ENCODE data around the gene CNTNAP5. TPM values are rescaled to one million over a fixed set of nuclear protein-coding genes. Genes with fewer than 3 reads are reported as not detected.

The CNTNAP5 gene
- total and polyA plus RNA-seq, 2 of the 13 experiments (the other 11 are each of a cell fraction or from before 2014, with no cell fraction given), result not detected

GRCh38 chr2:124647245-124647644 is 622.2 kb downstream of the CNTNAP5 start (continued):
- TF ChIP-seq HNF1A (IDR thresholded peaks at IDR 0.05; ENCODE audit: low read depth) (peak; percentile 41; the same call in 1 of the 2 replicates), HNF1A (CRISPR knock-in tag; IDR thresholded peaks at IDR 0.05; ENCODE audit: borderline replicate concordance) (no peak; the same call in 1 of the 2 replicates), DZIP1 (CRISPR knock-in tag; IDR thresholded peaks at IDR 0.05) (no peak), ZNF660 (CRISPR knock-in tag; IDR thresholded peaks at IDR 0.05; ENCODE audit: borderline replicate concordance, low read depth) (no peak), HIC2 (CRISPR knock-in tag; IDR thresholded peaks at IDR 0.05; ENCODE audit: low read depth) (no peak), ZNF7 (CRISPR knock-in tag; IDR thresholded peaks at IDR 0.05) (no peak), MAZ (IDR thresholded peaks at IDR 0.05; ENCODE audit: borderline replicate concordance, low read depth, low read length) (no peak), MAZ (CRISPR knock-in tag; IDR thresholded peaks at IDR 0.05; ENCODE audit: low read depth) (no peak), NBN (conservative IDR thresholded peaks at IDR 0.05) (no peak), CEBPB (IDR thresholded peaks at IDR 0.05; ENCODE audit: borderline replicate concordance, low read depth, low read length) (peak; percentile 84)
